ENCODE measurements around the gene RUNDC3A. TPM values are rescaled to one million over a fixed set of nuclear protein-coding genes. Genes with fewer than 3 reads are reported as not detected.

The RUNDC3A gene
- total RNA-seq, 1 experiment from 2014 or later = 0.28 TPM

GRCh38 chr17:44359458-44360143 lies 51.2 kb downstream of the RUNDC3A start:
- no peak for TF ChIP-seq CTCF (IDR thresholded peaks at IDR 0.05; ENCODE audit: unreplicated experiment)
- CTCF ChIA-PET = no interaction called here
- Mint-ChIP-seq H3K4me1 (ENCODE audit: insufficient read depth, unreplicated experiment) (no peaks in the 10 kb centered on the region), H3K27me3 (ENCODE audit: insufficient read depth, unreplicated experiment) (no peaks in the 10 kb centered on the region), H3K36me3 (ENCODE audit: insufficient read depth, unreplicated experiment) (no peaks in the 10 kb centered on the region), H3K4me3 (ENCODE audit: unreplicated experiment) (no peak overlapping the region), H3K9me3 (ENCODE audit: unreplicated experiment) (no peaks in the 10 kb centered on the region), H3K27ac (ENCODE audit: low read depth, unreplicated experiment) (no peak overlapping the region)
- intact Hi-C loops (cut with micrococcal nuclease) = no loop called here
- no peak for DNase-seq (ENCODE audit: unreplicated experiment)
- POLR2A ChIA-PET = no interaction called here
- no TSS peak for BruUV-seq (replicated peaks)

GRCh38 chr17:44360144-44360533 lies 51.7 kb downstream of the RUNDC3A start:
- no peak overlapping the region for H3K4me3 Mint-ChIP-seq (ENCODE audit: unreplicated experiment)
- ChIA-PET POLR2A (no interaction called here), CTCF (no interaction called here)
- peaks cover 5% of the 10 kb centered on the region for H3K36me3 Mint-ChIP-seq (ENCODE audit: insufficient read depth, unreplicated experiment)
- H3K27me3 Mint-ChIP-seq (ENCODE audit: insufficient read depth, unreplicated experiment) = peaks cover 5% of the 10 kb centered on the region
- intact Hi-C loops (cut with micrococcal nuclease) = no loop called here
- no TSS peak for BruUV-seq (replicated peaks)
- no peak overlapping the region for H3K27ac Mint-ChIP-seq (ENCODE audit: low read depth, unreplicated experiment)
- DNase-seq (ENCODE audit: unreplicated experiment) = no peak
- no peaks in the 10 kb centered on the region for H3K4me1 Mint-ChIP-seq (ENCODE audit: insufficient read depth, unreplicated experiment)
- H3K9me3 Mint-ChIP-seq (ENCODE audit: unreplicated experiment) = no peaks in the 10 kb centered on the region
- no peak for TF ChIP-seq CTCF (IDR thresholded peaks at IDR 0.05; ENCODE audit: unreplicated experiment)

GRCh38 chr17:44360826-44361225 lies 52.4 kb downstream of the RUNDC3A start:
- CTCF ChIA-PET = interaction anchor here (0.6 kb wide), 1 partner anchor 12 kb away, joined by 3 read pairs; no protein-coding TSS in a partner anchor
- POLR2A ChIA-PET = interaction anchor here (0.9 kb wide), 1 partner anchor 143 kb away, joined by 3 read pairs; the partner anchor contains the start of gene GPATCH8
- H3K27ac Mint-ChIP-seq (ENCODE audit: low read depth, unreplicated experiment) = no peak overlapping the region
- no peaks in the 10 kb centered on the region for H3K9me3 Mint-ChIP-seq (ENCODE audit: unreplicated experiment)
- no peak for TF ChIP-seq CTCF (IDR thresholded peaks at IDR 0.05; ENCODE audit: unreplicated experiment)
- no peaks in the 10 kb centered on the region for H3K4me1 Mint-ChIP-seq (ENCODE audit: insufficient read depth, unreplicated experiment)
- DNase-seq (ENCODE audit: unreplicated experiment) = no peak
- H3K36me3 Mint-ChIP-seq (ENCODE audit: insufficient read depth, unreplicated experiment) = peaks cover 6% of the 10 kb centered on the region
- intact Hi-C loops (cut with micrococcal nuclease) = no loop called here
- no peak overlapping the region for H3K4me3 Mint-ChIP-seq (ENCODE audit: unreplicated experiment)
- peaks cover 12% of the 10 kb centered on the region for H3K27me3 Mint-ChIP-seq (ENCODE audit: insufficient read depth, unreplicated experiment)
- BruUV-seq (replicated peaks) = no TSS peak

- CTCF ChIA-PET = interaction anchor here (0.6 to 2.1 kb wide), 4 partner anchors 10 to 258 kb away, joined by 3 to 8 read pairs (median 4); no protein-coding TSS in a partner anchor
- no TSS peak for BruUV-seq (replicated peaks)
- POLR2A ChIA-PET = interaction anchor here (0.9 to 1.7 kb wide), 2 partner anchors 142 to 176 kb away, joined by 3 to 8 read pairs; partner anchors contain the start of genes GPATCH8 and TMUB2
- no peak for DNase-seq (ENCODE audit: unreplicated experiment)
- peaks cover 6% of the 10 kb centered on the region for H3K36me3 Mint-ChIP-seq (ENCODE audit: insufficient read depth, unreplicated experiment)
- peaks cover 20% of the 10 kb centered on the region for H3K27me3 Mint-ChIP-seq (ENCODE audit: insufficient read depth, unreplicated experiment)
- H3K27ac Mint-ChIP-seq (ENCODE audit: low read depth, unreplicated experiment) = no peak overlapping the region
- H3K4me3 Mint-ChIP-seq (ENCODE audit: unreplicated experiment) = no peak overlapping the region
- H3K4me1 Mint-ChIP-seq (ENCODE audit: insufficient read depth, unreplicated experiment) = no peaks in the 10 kb centered on the region
- intact Hi-C loops (cut with micrococcal nuclease) = no loop called here
- no peak for TF ChIP-seq CTCF (IDR thresholded peaks at IDR 0.05; ENCODE audit: unreplicated experiment)
- H3K9me3 Mint-ChIP-seq (ENCODE audit: unreplicated experiment) = no peaks in the 10 kb centered on the region
These were observed 53.2 kb downstream of the RUNDC3A start for GRCh38 chr17:44361292-44362260.
